Measurements from ENCODE around the gene TSPYL2. TPM values are rescaled to one million over a fixed set of nuclear protein-coding genes. Genes with fewer than 3 reads are reported as not detected.
A peak's percentile ranks its signal among the peaks of the same experiment; 100 is the strongest.

The TSPYL2 gene
- total RNA-seq, 1 donor from 2014 or later, result 30.1 TPM

GRCh38 chrX:53093177-53093655 lies 11.0 kb downstream of the TSPYL2 start:
- Mint-ChIP-seq H3K27me3 (no peaks in the 10 kb centered on the region), H3K4me3 (peak overlapping the region; percentile 92), H3K36me3 (no peaks in the 10 kb centered on the region), H3K9me3 (no peaks in the 10 kb centered on the region), H3K4me1 (ENCODE audit: unreplicated experiment) (peaks cover 4% of the 10 kb centered on the region), H3K27ac (peak overlapping the region; percentile 96)
- no peak for DNase-seq (ENCODE audit: extremely low spot score, unreplicated experiment)
- TF ChIP-seq, protein P1, sequence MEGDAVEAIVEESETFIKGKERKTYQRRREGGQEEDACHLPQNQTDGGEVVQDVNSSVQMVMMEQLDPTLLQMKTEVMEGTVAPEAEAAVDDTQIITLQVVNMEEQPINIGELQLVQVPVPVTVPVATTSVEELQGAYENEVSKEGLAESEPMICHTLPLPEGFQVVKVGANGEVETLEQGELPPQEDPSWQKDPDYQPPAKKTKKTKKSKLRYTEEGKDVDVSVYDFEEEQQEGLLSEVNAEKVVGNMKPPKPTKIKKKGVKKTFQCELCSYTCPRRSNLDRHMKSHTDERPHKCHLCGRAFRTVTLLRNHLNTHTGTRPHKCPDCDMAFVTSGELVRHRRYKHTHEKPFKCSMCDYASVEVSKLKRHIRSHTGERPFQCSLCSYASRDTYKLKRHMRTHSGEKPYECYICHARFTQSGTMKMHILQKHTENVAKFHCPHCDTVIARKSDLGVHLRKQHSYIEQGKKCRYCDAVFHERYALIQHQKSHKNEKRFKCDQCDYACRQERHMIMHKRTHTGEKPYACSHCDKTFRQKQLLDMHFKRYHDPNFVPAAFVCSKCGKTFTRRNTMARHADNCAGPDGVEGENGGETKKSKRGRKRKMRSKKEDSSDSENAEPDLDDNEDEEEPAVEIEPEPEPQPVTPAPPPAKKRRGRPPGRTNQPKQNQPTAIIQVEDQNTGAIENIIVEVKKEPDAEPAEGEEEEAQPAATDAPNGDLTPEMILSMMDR (conservative IDR thresholded peaks at IDR 0.05), result peak; percentile 70

DNA sequence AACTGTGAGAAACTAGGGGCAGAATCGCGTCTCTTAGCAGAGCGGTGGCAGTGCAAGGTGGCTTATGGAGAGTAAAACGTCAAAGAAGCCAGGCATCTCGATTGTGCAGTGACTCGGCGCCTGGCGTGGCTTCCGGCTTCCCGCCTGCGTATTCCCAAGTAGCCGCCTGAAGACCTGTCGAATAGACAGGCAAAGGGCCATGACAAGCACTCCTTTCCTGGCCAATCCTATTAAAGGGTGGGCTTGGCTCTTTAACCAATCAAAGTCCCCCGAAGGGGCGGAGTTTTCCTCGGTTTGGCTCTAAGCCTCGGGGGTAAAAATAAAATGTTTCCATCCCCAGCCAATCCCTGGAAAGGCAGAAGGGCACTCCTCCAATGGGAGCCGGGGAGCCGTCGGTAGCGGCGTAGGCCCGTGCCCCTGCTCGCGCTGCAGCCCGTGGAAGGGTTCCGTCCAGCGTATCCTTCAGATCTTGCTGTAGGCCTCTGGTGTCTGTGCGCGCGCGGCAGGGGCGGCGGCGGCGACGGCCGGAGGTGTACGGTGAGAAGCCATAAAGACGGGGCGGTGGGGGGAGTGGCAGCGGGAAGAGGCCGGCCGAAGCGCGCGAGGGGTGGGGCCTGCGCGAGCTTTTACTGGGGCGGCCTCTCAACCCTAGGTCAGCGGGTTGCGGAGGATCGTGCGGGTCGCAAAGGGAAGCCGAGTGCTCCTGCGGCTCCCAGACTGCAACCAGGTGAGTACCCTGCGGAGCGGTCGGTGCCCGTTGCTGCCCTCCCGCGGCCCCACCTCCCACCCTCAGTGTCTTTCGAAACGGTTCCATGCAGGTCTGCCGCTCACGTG lies 11.8 kb downstream of the TSPYL2 start, which contains the start of gene KANTR:
KANTR (plus strand) TSS at position 395 of the 834 bp plus-strand sequence. CDS start 30,131 bp downstream, outside the sequence.
- Mint-ChIP-seq H3K27me3 (no peaks in the 10 kb centered on the region), H3K27ac (peak within 1 kb of the TSS; percentile 96), H3K4me1 (ENCODE audit: unreplicated experiment) (no peaks in the 10 kb centered on the region), H3K36me3 (no peaks in the 10 kb centered on the region), H3K4me3 (peak within 1 kb of the TSS; percentile 92), H3K9me3 (no peaks in the 10 kb centered on the region)
- peak; percentile 83 for DNase-seq (ENCODE audit: extremely low spot score, unreplicated experiment)
- TF ChIP-seq, protein P1 (conservative IDR thresholded peaks at IDR 0.05), result no peak

- TF ChIP-seq, protein P1 (conservative IDR thresholded peaks at IDR 0.05), result no peak
- Mint-ChIP-seq H3K9me3 (no peaks in the 10 kb centered on the region), H3K36me3 (no peaks in the 10 kb centered on the region), H3K4me3 (peak overlapping the region; percentile 92), H3K27me3 (no peaks in the 10 kb centered on the region), H3K4me1 (ENCODE audit: unreplicated experiment) (no peaks in the 10 kb centered on the region), H3K27ac (peak overlapping the region; percentile 71)
- no peak for DNase-seq (ENCODE audit: extremely low spot score, unreplicated experiment)
These were observed 12.4 kb downstream of the TSPYL2 start for GRCh38 chrX:53094582-53094905.

- H3K4me3 Mint-ChIP-seq, result peak overlapping the region; percentile 7
- no peaks in the 10 kb centered on the region for H3K27me3 Mint-ChIP-seq
- H3K27ac Mint-ChIP-seq, result no peak overlapping the region
- no peaks in the 10 kb centered on the region for H3K4me1 Mint-ChIP-seq (ENCODE audit: unreplicated experiment)
- TF ChIP-seq, protein P1 (conservative IDR thresholded peaks at IDR 0.05), result no peak
- H3K9me3 Mint-ChIP-seq, result no peaks in the 10 kb centered on the region
- no peak for DNase-seq (ENCODE audit: extremely low spot score, unreplicated experiment)
- H3K36me3 Mint-ChIP-seq, result no peaks in the 10 kb centered on the region
These were observed 13.6 kb downstream of the TSPYL2 start for GRCh38 chrX:53095796-53096195.

- TF ChIP-seq, protein P1 (conservative IDR thresholded peaks at IDR 0.05), result no peak
- Mint-ChIP-seq H3K4me1 (ENCODE audit: unreplicated experiment) (no peaks in the 10 kb centered on the region), H3K4me3 (no peak overlapping the region), H3K36me3 (peaks cover 10% of the 10 kb centered on the region), H3K27me3 (no peaks in the 10 kb centered on the region), H3K27ac (no peak overlapping the region), H3K9me3 (no peaks in the 10 kb centered on the region)
- no peak for DNase-seq (ENCODE audit: extremely low spot score, unreplicated experiment)
These were observed 32.8 kb downstream of the TSPYL2 start for GRCh38 chrX:53114864-53115549.

Data from type B pancreatic cell (in vitro differentiated cells).